ENCODE results near the gene ENTPD7. TPM values are rescaled to one million over a fixed set of nuclear protein-coding genes. Genes with fewer than 3 reads are reported as not detected.

The ENTPD7 gene
- total RNA-seq, 1 donor from 2014 or later, result 19.0 TPM

GRCh38 chr10:99654390-99655175 is 4.7 kb upstream of the ENTPD7 start:
- DNase-seq (ENCODE audit: low read depth) (peak; percentile 99), FAIRE-seq (no peak)
- no peaks in the 10 kb centered on the region for H3K27me3 ChIP-seq (ENCODE audit: control insufficient read depth, insufficient read depth, low read length)
- no peak for TF ChIP-seq CTCF (IDR thresholded peaks at IDR 0.05; ENCODE audit: insufficient read depth, low read length, severe bottlenecking)
- H3K36me3 ChIP-seq (ENCODE audit: control insufficient read depth, insufficient read depth, low read length), result no peaks in the 10 kb centered on the region
- no peak overlapping the region for H3K4me3 ChIP-seq (ENCODE audit: low read depth, low read length)

GRCh38 chr10:99656199-99657064 is 2.9 kb upstream of the ENTPD7 start:
- Histone ChIP-seq H3K36me3 (ENCODE audit: control insufficient read depth, insufficient read depth, low read length) (no peaks in the 10 kb centered on the region), H3K27me3 (ENCODE audit: control insufficient read depth, insufficient read depth, low read length) (no peaks in the 10 kb centered on the region), H3K4me3 (ENCODE audit: low read depth, low read length) (no peak overlapping the region)
- DNase-seq (ENCODE audit: low read depth), result peak; percentile 97
- TF ChIP-seq CTCF (IDR thresholded peaks at IDR 0.05; ENCODE audit: insufficient read depth, low read length, severe bottlenecking), result no peak
- FAIRE-seq, result no peak

- DNase-seq (ENCODE audit: low read depth), result peak; percentile 76
- no peak for FAIRE-seq
- no peaks in the 10 kb centered on the region for H3K27me3 ChIP-seq (ENCODE audit: control insufficient read depth, insufficient read depth, low read length)
- H3K36me3 ChIP-seq (ENCODE audit: control insufficient read depth, insufficient read depth, low read length), result no peaks in the 10 kb centered on the region
- peak overlapping the region; percentile 60 for H3K4me3 ChIP-seq (ENCODE audit: low read depth, low read length)
- no peak for TF ChIP-seq CTCF (IDR thresholded peaks at IDR 0.05; ENCODE audit: insufficient read depth, low read length, severe bottlenecking)
Measured at GRCh38 chr10:99658622-99659030, 683 bp upstream of the ENTPD7 start.

GRCh38 chr10:99659868-99660366 is 608 bp downstream of the ENTPD7 start:
- Histone ChIP-seq H3K4me3 (ENCODE audit: low read depth, low read length) (peak overlapping the region; percentile 60), H3K27me3 (ENCODE audit: control insufficient read depth, insufficient read depth, low read length) (no peaks in the 10 kb centered on the region), H3K36me3 (ENCODE audit: control insufficient read depth, insufficient read depth, low read length) (peaks cover 1% of the 10 kb centered on the region)
- no peak for DNase-seq (ENCODE audit: low read depth)
- FAIRE-seq, result no peak
- TF ChIP-seq CTCF (IDR thresholded peaks at IDR 0.05; ENCODE audit: insufficient read depth, low read length, severe bottlenecking), result no peak

- DNase-seq (ENCODE audit: low read depth) (no peak), FAIRE-seq (no peak)
- no peak for TF ChIP-seq CTCF (IDR thresholded peaks at IDR 0.05; ENCODE audit: insufficient read depth, low read length, severe bottlenecking)
- no peaks in the 10 kb centered on the region for H3K27me3 ChIP-seq (ENCODE audit: control insufficient read depth, insufficient read depth, low read length)
- H3K36me3 ChIP-seq (ENCODE audit: control insufficient read depth, insufficient read depth, low read length), result peaks cover 5% of the 10 kb centered on the region
- H3K4me3 ChIP-seq (ENCODE audit: low read depth, low read length), result peak overlapping the region; percentile 60
Measured at GRCh38 chr10:99660662-99661376, 1.5 kb downstream of the ENTPD7 start.

Data from bronchial epithelial cell (primary cell).